Stimulated activated CD4-positive, alpha-beta T cell treated with anti-CD3 and anti-CD28 coated beads, Interleukin-4, amount 100 ng/mL, for 48 hours (primary cell): ENCODE data around the gene PLCB1.

Source experiments
- DNase-seq, 2 donors: peaks; one replicate each; pipeline ENCODE4 v3.0.0-alpha.2; 2020; ENCODE audit warnings: low read depth in 2 of 2

The PLCB1 gene

GRCh38 chr20:8783734-8784133, 651.7 kb downstream of the PLCB1 start:
- DNase-seq: no peak

DNA sequence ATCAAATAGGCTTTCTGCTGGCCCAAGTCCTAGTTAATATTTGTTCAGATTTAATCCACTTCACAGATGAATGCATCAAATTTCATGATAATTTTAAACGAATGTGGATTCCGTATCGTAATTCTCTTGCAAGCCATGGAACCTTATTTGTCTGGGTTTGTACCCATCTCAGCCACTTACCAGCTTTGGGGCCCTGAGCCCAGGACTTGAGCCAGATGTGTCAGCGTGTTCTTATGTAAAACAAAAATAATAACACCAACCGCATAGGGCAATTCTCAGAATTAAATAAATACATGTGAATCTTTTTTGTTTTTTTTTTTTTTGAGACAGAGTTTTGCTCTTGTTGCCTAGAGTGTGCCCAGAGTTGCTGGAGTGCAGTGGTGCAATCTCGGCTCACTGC, 654.3 kb downstream of the PLCB1 start:
- no peak for DNase-seq

DNA sequence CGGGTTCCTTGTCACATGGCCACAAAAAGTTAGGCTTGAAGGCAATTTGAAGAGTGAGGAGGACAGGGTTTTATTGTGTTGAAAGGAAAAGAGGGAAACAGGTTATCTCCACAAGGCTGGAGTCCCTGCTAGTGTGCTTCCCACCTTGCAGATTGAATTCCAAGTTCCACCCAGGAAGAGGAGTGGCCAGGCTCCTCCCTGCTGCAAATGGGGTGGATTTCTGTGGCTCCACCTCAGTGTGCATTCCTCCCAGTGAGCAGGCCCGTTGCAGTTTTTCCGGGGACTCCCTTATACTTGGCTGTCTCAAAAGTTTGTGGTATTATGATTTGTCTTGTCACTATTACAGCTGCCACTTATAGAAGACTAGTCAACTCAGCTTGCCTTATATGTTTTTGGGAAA, 655.0 kb downstream of the PLCB1 start:
- DNase-seq: no peak

GRCh38 chr20:8788275-8788674, 656.2 kb downstream of the PLCB1 start:
- no peak for DNase-seq

DNA sequence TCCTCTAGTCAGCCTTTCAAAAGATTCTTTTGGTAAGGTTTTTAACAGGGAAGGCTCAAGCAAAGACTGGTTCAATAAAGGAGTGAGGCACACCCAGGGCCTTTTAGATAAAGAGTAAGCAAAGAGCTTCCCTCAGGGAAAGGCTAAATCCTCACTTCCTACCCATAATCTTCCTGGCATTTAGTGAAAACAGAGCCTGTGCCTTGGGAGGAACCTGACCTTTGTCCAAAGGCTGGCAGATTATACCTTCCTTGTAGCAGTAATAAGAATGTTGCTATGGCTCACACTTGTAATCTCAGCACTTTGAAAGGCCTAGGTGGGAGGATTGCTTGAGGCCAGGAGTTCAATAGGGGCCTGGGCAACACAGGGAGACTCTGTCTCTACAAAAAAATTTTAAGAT, 656.8 kb downstream of the PLCB1 start:
- no peak for DNase-seq

DNA sequence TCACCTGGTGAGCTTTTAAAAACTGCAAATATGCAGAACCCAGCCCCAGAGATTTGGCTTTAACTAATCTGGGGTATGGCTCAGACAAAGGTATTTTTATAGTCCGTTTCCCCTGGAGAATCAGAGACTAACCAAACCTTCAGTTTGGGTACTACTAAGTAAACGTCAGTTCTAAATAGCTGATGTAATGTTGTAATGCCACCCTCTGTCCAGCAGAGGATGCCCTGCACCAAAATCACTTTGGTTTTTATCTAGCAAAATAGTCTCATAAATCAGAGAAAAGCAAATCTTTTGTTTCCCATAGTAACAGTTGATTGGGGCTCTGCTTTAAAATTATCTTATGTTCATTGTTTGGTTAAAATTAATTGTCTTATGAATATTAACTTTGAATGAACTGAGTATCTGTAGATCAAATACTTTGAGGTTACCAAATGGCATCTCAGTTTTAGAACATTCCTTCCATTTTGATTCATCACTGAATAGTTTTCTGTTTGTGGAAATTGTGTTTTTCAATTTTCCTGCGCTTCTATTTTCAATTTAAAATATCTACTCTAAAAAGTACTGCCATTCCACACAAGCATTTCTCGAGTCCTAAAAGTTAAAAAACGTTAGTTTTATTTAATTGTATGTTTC, 658.5 kb downstream of the PLCB1 start:
- peak in 1 of 2 donors; percentile 1 for DNase-seq

DNA sequence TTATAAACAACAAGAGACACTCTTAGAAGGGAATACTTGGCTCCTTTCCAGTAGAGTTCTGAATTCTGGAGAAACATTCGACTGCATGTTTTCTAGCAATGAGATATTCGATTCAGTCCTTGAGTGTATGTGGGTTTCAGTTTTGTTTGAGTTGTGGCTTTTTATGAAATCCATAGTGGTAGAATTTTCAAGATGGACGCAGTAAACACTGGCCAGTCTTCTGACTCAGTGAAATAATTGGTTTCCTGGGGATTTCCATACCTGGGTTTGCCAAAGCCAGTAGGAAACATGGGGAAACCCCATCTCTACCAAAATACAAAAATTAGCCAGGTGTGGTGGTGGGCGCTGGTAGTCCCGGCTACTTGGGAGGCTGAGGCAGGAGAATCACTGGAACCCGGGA, 663.3 kb downstream of the PLCB1 start:
- no peak for DNase-seq

DNA sequence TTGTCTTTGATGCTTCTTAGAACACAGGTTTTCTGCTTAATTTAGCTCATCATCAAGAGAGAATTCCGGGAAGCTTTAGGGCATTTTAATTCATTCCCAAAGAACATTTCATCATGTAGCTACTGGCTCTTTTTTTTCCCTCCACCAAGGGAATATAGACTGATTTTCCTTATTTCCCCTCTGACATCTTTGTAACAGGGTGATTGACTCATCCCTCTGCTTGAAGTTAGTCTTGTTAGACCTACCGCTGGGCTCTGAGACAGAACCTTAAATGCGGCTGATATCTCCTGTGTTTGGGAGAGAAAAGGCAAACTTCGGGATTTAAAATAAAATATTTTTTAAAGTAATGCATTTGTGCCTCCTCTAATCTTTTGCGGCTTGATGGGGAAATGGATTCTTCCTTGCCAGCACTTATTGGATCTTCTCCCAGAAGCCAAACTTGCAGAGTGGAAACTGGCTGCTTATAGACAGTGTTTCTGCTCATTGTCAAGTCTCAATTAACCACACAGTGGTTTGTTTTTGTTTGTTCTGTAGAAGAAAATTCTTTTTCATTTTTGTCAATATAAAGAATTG, 664.1 kb downstream of the PLCB1 start:
- DNase-seq: no peak

GRCh38 chr20:8798505-8798904, 666.4 kb downstream of the PLCB1 start:
- no peak for DNase-seq

DNA sequence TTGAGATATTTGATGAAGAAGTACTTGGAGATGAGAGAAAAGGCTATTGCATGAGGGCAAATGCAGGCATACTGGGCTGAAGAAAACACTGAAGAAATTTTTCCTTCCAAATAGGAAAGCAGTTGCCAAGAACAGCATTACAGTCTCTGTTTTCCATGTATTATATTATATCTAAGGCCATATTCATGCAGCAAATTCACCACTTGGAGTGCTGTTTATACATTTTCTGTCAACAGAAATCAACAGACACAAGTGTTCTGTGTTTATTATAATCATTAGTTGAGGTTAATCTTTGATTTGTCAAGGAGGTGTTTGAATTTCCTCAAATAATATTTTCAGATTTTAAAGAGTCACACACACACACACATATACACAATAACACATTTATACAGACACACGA, 668.0 kb downstream of the PLCB1 start:
- no peak for DNase-seq

- DNase-seq: no peak
Observed at GRCh38 chr20:8801686-8802085, 669.6 kb downstream of the PLCB1 start.

DNA sequence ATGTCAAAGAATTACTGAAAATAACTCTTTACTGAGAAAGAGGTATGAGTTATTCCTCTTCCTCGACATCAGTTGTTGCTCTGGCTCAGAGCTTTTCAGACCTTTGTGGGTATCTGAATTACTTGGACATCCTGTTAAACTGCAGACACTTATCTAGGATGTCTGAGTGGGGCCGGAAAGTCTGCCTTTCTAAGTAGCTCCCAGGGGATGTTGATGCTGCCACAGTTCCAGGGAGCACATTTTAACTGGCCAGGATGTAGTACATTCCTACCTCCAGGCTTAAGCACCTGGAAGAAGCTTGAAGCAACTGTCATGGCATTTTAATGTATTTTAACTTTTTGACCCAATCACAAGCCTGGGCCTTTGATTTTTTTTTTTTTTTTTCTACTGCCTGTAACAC, 671.0 kb downstream of the PLCB1 start:
- DNase-seq: no peak

- no peak for DNase-seq
Observed at GRCh38 chr20:8803941-8804340, 671.9 kb downstream of the PLCB1 start.

DNA sequence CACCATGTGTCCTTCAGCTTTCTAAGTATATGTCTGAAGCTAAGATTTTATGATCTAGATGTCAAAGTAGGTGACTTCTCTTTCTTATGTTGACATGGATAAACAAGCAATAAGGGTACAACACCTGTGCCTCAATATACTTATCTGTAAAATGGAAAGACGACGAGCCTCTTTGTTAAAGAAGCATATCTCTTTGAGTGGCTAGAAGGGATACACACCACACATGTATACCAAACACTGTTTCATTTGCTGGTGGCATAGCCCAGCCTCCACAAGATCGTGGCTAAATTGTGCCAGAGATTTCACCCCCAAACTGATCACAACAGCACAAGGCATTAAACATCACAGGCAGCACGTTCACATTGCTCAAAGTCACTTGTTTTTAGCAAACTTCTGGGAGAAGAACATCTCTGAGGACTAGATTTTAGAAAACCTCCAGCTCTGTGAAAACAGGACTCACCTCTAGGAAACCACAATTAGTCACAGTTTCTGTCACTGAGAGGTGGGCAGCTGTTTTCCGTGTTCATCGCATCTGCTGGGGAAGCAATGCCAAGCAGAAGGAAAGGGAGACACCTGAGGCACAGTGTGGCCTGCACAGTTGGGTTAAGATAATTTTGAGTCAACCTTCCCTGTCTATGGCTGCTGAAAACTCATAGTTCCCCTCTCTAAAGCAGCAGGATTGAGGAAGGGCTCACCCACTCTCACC, 673.8 kb downstream of the PLCB1 start:
- no peak for DNase-seq

DNA sequence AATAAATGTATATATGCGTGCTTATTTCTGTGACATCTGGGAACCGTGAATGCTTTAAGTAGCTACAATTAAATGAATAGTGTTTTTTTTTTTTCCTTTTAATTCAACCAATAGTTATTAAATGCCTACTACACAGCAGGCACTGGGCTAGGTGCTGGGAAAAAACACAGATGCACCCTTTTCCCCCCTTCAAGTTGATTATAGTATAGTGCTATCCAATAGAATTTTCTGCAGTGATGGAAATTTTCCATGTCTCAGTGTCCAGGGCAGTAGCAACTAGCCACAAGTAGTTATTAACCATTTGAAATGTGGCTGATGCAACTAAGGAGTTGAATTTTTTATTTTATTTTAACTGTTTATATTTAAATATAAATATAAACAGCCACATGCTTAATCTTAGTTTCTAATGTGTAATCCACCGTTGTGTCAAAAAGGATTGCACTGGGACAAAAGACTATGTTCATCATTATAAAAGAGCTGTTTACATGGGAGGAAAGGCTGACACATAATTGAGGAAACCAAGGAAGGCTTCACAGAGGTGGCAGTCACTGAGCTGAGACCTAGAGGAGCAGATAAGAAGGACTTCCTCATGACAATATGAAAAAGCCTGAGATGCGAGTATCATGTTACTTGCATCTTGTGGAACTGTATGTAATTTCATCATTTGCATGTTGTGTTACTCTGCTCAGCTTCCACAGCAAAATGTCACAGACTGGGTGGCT, 675.6 kb downstream of the PLCB1 start:
- DNase-seq: no peak

DNA sequence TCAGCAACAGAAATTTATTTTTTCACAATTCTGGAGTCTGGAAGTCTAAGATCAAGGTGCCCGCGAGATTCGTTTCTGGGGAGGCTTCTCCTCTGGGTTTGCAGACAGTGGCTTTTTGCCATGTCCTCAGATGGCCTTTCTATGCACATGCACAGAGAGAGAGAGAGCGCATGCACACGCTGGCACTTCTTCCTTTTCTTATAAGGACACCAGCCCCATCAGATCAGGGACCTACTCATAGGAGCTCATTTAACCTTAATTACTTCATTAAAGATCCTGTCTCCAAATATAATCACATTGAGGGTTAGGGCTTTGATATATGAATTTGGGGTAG, 676.1 kb downstream of the PLCB1 start:
- DNase-seq: no peak

DNA sequence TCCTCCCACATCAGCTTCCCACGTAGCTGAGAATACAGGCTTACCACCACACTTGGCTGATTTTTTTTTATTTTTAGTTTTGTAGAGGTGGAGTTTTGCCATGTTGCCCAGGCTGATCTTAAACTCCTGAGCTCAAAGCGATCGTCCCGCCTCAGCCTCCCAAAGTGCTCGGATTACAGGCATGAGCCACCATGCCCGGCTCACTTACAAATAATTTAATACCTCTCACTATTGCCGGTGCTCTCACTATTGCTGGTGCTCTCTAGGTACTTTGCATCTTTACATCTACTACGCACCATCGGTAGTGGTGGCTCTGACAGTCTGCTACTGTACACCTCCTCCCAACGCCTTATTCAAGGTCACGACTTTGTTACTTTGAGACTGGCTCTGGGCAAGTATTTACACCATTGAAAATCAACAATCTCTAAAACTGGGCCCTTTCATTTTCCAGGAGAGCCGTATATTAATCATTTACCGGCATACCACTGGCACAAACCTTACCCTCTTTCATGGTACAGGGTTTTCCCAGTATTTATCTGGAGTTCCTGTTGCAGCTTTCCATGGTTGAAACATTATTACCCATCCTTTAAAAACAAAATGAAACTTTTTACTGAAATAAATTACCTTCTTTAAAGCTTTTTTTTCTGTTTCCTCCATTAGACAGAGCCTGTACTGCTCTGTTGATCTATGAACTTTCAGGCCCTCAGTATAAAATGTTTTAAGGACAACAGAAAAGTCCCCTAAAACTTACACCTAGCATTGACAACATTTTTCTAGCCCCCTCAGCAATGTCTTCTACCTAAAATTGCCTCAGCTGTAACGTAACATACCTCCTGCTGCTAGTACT, 677.3 kb downstream of the PLCB1 start:
- DNase-seq: no peak

DNA sequence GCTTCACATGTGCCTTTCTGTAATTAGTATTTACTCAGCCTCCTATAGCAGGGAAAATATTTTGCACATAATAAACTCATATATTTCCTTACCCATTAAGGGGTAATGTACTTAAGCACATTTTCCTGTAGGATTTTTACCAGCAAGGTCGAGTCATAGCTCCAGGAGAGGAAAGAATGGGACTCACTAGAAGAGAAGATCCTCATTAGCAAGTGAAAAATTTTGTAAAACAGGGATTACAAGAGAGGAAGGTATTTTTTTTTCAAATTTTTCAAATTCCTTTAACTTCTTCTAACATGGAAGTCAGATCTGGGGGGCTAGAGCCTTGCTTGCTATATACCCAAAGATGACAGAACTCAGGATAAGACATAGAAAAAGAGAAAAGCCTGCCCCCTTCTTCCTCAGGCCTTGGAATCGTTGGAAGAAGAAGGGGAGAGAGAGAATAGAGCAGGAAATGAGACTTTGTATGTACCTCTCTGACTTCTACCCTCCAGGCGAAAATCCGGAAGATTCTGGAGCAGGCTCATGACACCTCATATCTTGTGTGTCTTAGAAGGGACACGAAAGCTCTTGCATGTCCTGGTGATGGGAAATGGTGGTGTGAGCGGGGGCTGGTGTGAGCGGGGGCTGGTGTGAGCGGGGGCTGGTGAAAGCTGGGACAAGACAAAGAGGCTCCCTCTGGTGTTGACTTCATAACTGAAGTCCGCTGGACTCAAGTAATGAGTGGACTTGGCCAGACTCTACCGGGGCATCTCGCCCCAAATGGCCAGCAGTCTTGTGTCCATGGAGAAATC, 679.9 kb downstream of the PLCB1 start:
- no peak for DNase-seq

GRCh38 chr20:8812817-8813216, 680.8 kb downstream of the PLCB1 start:
- no peak for DNase-seq

DNA sequence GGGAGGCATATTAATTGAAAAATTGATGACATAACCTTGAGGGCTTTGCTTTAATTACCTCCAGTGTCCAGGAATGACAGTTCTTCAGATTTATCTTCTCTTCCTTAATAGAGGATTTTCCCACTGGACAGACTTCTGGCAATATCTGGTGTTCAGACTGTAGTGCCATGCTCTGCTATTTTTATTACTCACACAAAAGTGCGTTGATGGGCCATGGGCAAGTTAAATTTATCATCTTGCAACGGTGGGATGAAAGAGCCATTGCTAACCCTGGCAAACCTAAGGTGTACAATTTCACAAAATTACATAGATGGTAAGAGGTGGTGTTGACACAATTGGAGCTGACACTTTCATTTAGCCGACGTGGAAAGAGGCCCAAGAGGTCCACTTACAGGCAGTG, 683.1 kb downstream of the PLCB1 start:
- no peak for DNase-seq

- no peak for DNase-seq
Observed at GRCh38 chr20:8829256-8829655, 697.2 kb downstream of the PLCB1 start.
